ENCODE data around the gene FBP1.
"Not testable (repeated sequence)": the region's sequence is repeated elsewhere in the genome, so short reads cannot be mapped to it uniquely, and the experiment has no call there.

Gene FBP1

GRCh38 chr9:94619026-94619425 lies 20.3 kb downstream of the FBP1 start:
- no peak for DNase-seq (ENCODE audit: low read depth in 2 of 2)

GRCh38 chr9:94613003-94613402 lies 26.3 kb downstream of the FBP1 start:
- DNase-seq (ENCODE audit: low read depth in 2 of 2): no peak

- no peak for DNase-seq (ENCODE audit: low read depth in 2 of 2)
These were observed 27.2 kb downstream of the FBP1 start for GRCh38 chr9:94612071-94612470.

- DNase-seq (ENCODE audit: low read depth in 2 of 2): peak; percentile 31 to 72
These were observed 27.7 kb downstream of the FBP1 start for GRCh38 chr9:94611638-94612068.

GRCh38 chr9:94610181-94610606 lies 29.1 kb downstream of the FBP1 start:
- no peak for DNase-seq (ENCODE audit: low read depth in 2 of 2)

- no peak for DNase-seq (ENCODE audit: low read depth in 2 of 2)
These were observed 32.0 kb downstream of the FBP1 start for GRCh38 chr9:94607423-94607691.

GRCh38 chr9:94606646-94607422 lies 32.5 kb downstream of the FBP1 start:
- DNase-seq (ENCODE audit: low read depth in 2 of 2): no peak

- peak; percentile 40 to 72 for DNase-seq (ENCODE audit: low read depth in 2 of 2)
These were observed 35.8 kb downstream of the FBP1 start for GRCh38 chr9:94603259-94604160.

GRCh38 chr9:94602666-94603065 lies 36.7 kb downstream of the FBP1 start:
- no peak for DNase-seq (ENCODE audit: low read depth in 2 of 2)

GRCh38 chr9:94600715-94601114 lies 38.6 kb downstream of the FBP1 start:
- no peak for DNase-seq (ENCODE audit: low read depth in 2 of 2)

- DNase-seq (ENCODE audit: low read depth in 2 of 2): no peak
These were observed 39.1 kb downstream of the FBP1 start for GRCh38 chr9:94600258-94600657.

GRCh38 chr9:94599102-94599501 lies 40.2 kb downstream of the FBP1 start:
- no peak for DNase-seq (ENCODE audit: low read depth in 2 of 2)

- DNase-seq (ENCODE audit: low read depth in 2 of 2): no peak
These were observed 45.6 kb downstream of the FBP1 start, which contains the start of gene FBP2 for GRCh38 chr9:94593459-94594345. Gene FBP2, minus strand, starts transcription at chr9:94593824. Its CDS starts 98 bp downstream, at chr9:94593726.

GRCh38 chr9:94592683-94593082 lies 46.6 kb downstream of the FBP1 start:
- not testable (repeated sequence) for DNase-seq (ENCODE audit: low read depth in 2 of 2)

- no peak for DNase-seq (ENCODE audit: low read depth in 2 of 2)
These were observed 47.4 kb downstream of the FBP1 start for GRCh38 chr9:94591876-94592275.

- DNase-seq (ENCODE audit: low read depth in 2 of 2): not testable (repeated sequence)
These were observed 48.2 kb downstream of the FBP1 start for GRCh38 chr9:94591046-94591545.

GRCh38 chr9:94588681-94589080 lies 50.6 kb downstream of the FBP1 start:
- no peak for DNase-seq (ENCODE audit: low read depth in 2 of 2)

GRCh38 chr9:94586814-94587213 lies 52.5 kb downstream of the FBP1 start:
- no peak for DNase-seq (ENCODE audit: low read depth in 2 of 2)

- DNase-seq (ENCODE audit: low read depth in 2 of 2): no peak
These were observed 53.0 kb downstream of the FBP1 start for GRCh38 chr9:94586316-94586715.

GRCh38 chr9:94584555-94584954 lies 54.8 kb downstream of the FBP1 start:
- no peak for DNase-seq (ENCODE audit: low read depth in 2 of 2)

- no peak for DNase-seq (ENCODE audit: low read depth in 2 of 2)
These were observed 57.6 kb downstream of the FBP1 start for GRCh38 chr9:94581728-94582127.

GRCh38 chr9:94577571-94577970 lies 61.7 kb downstream of the FBP1 start:
- no peak for DNase-seq (ENCODE audit: low read depth in 2 of 2)

Measured in stimulated activated CD4-positive, alpha-beta T cell treated with anti-CD3 and anti-CD28 coated beads, Interleukin-12 subunit alpha, Interleukin-12 subunit beta, amount 100 ng/mL, for 24 hours (primary cell).